Measurements from ENCODE around the gene OR51L1.
"Not testable (repeated sequence)": the region's sequence is repeated elsewhere in the genome, so short reads cannot be mapped to it uniquely, and the experiment has no call there.

The OR51L1 gene

DNA sequence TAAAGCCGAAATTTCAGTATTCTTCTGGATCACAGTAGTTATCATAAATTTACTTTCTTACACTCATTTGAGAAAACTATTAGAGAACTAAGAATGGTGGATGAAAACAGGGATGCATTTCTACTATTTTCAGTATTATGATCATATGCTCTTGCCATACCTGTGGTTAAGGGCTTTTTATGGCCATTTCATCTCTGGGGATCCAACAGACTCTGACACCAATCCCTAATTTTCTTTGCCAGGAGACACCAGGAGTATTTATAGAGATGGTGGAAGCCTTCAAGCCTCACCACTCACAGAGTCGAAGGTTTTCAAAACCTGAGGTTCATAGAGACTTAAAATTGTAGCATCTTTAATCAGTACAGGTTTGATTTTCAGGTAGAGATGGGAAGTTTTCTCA is at the start of gene OR51L1:
TSS of gene OR51L1 (plus strand) at position 301 of the 400 bp plus-strand sequence. CDS start 4,132 bp downstream, outside the sequence.
- no peak for DNase-seq

DNA sequence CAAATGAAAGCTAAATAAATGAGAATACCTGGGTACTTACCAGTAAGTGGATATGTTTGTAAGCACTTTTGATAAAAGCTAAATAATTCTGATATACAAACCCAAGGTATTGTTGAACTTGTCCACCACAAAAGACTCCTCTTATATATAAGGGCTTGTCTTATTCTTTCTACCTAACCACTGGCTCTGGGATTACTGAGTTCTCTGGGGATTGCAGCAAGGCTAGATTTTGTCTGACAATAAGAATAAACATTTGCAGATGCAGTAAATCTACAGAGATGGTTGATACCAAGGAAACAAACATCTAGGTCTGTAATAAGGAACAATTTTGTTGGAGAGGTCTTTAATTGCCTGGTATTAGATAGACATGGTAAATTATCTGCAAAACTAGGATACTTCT is 47.1 kb upstream of the OR51L1 start, which contains the start of gene OR51A4:
TSS of gene OR51A4 (minus strand) at position 101 of the 400 bp plus-strand sequence. CDS start 505 bp downstream, outside the sequence.
- no peak for DNase-seq

DNA sequence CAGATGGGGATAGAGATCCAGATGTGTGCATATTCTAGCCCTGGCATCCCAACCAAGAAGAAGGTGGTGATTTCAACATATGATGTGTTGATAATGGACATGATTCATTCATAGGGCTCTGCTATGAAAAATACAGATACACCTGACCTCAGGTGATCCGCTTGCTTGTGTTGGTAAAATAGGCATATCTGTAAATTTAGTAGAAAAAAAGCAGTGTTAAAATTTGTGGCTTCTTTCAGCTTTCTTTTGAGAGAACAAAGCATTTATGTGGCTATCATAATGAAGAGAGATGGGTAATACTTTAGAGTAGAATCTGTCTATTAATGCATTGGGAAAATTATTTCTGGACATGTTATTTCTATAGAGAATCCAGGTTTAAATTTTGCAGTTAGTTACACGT is 39.0 kb upstream of the OR51L1 start, which contains the start of gene OR51A2:
TSS of gene OR51A2 (minus strand) at position 101 of the 400 bp plus-strand sequence. CDS start at position 101, 0 bp downstream.
- not testable (repeated sequence) for DNase-seq

DNA sequence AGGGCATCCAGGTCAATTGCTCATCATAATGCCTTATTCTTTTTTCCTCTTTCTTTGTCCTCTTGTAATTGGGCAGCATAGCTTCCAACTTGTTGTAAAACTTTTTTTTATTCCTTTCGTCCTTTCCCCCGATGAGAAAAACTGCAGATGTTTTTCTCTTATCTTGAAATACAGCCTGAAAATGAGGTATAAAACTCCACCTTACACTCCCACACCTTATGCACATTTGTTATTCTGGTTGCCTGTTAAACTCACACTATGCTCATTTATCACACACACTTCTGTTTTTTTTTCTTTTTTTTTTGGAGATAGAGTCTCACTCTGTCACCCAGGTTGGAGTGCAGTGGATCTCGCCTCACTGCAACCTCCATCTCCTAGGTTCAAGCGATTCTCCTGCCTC is 37.3 kb upstream of the OR51L1 start:
- no peak for DNase-seq

DNA sequence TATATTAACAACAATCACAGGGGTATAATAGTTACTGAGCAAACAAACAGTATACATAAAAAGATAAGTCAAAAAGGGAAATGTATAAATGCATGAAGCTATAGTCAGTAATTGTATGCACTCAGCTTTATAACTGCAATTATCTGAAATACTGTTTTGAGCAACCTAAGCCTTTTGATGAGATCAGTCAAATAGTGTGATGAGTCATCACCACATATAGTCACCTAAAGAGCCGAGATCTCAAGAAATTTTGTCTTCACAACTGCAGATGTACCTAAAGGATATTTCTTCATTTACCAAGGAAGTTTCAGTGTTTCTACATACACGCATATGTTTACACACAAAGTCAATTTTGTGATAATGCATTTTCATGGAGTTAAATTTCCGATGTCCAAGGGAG is 33.8 kb upstream of the OR51L1 start:
- no peak for DNase-seq

DNA sequence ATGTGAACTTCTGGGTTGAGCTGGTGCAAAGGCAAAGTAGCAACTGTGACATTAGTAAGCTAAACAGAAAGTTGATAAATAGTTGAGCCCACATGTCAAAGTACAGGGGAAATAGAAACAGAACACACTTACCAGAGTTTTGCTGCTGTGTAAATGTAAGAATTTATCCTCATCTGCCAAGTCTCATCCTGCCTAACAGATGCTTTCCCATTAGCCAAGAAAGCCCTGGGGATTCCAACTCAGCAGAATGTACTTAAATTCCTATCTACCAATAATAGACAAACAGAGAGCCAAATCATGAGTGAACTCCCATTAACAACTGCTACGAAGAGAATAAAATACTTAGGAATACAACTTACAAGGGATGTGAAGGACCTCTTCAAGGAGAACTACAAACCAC is 31.8 kb upstream of the OR51L1 start:
- DNase-seq: no peak

- no peak for DNase-seq
Measured at GRCh38 chr11:4975436-4975835, 19.2 kb upstream of the OR51L1 start.

DNA sequence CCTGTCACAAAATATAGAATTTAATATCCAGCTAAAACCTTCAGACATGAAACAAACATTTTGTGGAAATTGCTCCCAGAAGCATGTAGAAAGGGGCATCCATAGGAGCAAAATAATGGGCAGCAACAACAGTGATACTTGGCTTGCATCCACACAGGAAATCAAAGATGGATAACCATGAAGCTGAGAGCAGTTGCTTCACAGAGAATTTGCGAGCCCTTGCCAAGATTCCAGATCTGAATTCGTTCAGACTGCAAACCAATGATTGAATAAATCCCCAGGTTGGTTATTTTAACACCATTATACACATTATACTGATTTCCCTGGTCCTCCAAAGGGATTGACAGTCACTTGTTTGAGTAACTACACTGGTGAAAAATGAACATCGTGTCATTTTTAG is 15.6 kb upstream of the OR51L1 start:
- no peak for DNase-seq

GRCh38 chr11:4982678-4983077 is 12.0 kb upstream of the OR51L1 start:
- no peak for DNase-seq

DNA sequence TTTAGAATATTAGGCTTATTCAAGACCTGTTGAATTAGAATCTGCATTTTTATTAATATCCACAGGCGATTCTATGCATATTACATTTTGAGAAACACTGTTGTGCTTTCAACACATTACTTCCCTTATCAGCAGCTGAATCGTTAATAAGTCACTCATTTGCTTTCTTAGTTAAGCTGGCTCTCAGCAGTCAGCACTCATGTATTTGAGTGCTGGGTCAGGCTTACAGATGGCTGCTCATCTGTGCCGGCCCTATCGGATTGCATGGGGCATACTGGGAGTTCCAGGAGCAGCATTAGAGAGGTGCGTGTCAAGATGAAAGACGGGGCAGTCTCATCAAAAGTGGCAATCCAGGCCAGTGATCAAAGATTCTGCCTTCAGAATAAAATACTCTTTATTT is 10.8 kb upstream of the OR51L1 start:
- no peak for DNase-seq

GRCh38 chr11:4991060-4991459 is 3.6 kb upstream of the OR51L1 start:
- DNase-seq: no peak

DNA sequence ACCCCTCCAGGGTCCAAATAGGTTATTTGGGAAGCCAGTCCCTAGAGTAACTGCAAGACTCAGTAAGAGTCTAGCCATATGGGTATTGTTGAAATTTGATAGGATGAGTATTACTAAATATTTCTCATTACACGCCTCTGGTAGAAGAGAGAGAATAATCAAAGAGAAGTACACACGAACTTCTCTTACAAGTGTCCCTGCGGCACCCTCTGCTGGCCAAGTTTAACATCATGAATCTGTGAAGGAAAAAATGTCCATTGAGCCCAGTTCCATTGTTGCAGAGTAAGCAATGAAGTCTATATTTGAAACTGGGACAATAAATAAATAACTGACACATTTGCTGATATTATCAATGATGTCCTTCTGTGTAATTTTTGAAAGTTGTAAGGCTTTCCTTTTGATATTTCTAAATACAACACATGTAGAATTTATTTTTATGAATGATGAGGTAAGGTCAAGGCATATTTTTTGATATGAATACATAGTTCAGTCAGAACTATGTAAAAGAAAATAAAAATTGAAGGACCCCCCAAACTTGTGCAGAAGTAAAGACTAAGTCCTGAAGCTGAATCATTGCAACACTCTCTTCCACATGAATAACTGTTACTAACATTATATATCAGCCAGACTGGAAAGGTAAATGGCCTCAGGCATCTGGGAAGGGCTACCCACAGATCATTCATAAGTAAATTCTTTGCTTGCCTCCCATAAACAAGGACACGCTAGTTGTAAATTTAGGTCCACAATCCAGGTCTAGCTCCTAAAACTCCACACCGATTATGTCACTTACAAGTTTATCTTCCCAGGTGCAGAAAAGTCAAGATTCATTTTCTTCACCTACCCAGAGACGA is 10.0 kb downstream of the OR51L1 start:
- DNase-seq: peak; percentile 69

DNA sequence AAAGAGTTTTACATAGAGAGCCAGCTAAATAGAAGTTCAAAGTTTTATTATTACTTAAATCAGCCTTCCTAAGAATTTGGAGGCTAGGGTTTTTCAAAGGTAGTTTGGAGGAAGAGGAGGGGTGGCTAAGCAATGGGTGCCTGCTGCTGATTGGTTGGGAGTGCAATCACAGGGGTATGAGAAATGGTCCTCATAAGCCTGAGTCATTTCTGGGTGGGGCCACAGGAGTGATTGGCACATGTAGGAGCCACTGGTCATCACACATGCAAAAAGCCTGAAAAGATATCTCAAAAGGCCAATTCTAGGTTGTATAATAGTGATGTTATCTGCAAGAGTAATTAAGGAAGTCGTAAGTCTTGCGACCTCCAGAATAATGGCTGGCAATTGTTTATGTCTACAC is 12.9 kb downstream of the OR51L1 start:
- DNase-seq: no peak

- no peak for DNase-seq
Measured at GRCh38 chr11:5011254-5011653, 16.6 kb downstream of the OR51L1 start.

GRCh38 chr11:5013012-5013411 is 18.4 kb downstream of the OR51L1 start:
- no peak for DNase-seq

- no peak for DNase-seq
Measured at GRCh38 chr11:5021996-5022395, 27.3 kb downstream of the OR51L1 start.

GRCh38 chr11:5036669-5037068 is 42.0 kb downstream of the OR51L1 start:
- no peak for DNase-seq

DNA sequence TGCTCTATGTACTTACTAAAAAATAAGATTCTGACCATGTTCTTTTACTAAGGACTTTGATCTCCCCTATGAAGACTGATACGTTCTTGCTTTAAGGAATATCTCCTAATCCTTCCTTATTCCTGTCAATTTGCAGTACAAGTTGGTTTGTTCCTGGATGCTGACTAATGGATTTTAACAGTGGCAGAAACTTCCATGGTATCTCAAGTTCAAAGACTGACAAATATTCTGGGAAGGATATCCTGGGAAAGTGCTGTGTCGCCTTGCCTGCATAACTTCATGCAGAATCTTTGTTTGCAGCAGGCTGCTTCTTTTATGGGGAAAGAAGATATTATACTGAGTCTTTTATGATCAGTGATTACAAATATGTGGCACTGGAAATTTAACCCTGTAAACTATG is 43.3 kb downstream of the OR51L1 start:
- DNase-seq: no peak

GRCh38 chr11:5038341-5038740 is 43.7 kb downstream of the OR51L1 start:
- no peak for DNase-seq

DNA sequence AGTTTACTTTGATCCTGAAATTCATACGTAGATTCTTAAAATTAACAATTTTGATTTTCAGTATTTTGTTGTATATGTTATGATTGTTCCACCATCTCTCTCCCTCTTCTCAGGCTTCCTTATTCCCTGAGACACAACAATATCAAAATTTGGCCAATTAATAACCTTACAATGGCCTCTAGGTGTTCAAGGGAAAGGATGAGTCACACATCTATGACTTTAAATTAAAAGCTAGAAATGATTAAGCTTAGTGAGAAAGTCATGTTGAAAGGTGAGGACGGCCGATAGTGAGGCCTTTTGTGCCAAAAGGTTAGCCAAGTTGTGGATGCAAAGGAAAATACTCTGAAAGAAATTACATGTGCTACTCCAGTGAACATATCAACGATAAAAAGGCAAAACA is 46.2 kb downstream of the OR51L1 start:
- no peak for DNase-seq

DNA sequence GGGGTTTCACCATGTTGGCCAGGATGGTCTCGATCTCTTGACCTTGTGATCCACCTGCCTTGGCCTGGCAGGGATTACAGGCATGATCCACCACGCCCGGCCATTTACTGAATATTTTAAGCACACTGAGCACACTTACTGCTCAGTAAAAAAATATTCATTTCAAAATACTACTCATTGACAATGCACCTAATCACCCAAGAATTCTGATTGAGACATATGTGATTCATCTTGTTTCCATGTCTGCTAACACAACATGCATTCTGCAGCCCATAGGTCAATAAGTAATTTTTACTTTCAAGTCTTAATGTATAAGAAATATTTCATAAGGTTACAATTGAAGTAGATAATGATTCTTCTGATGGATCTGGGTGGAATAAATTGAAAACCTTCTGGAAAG is 47.4 kb downstream of the OR51L1 start:
- no peak for DNase-seq

- no peak for DNase-seq
Measured at GRCh38 chr11:5043380-5043779, 48.7 kb downstream of the OR51L1 start.

- DNase-seq: no peak
Measured at GRCh38 chr11:5046226-5046625, 51.6 kb downstream of the OR51L1 start, which contains the start of gene OR52J3. Gene OR52J3 (plus strand): TSS chr11:5046526. CDS start chr11:5046526, 0 bp downstream.

GRCh38 chr11:5046754-5047330 is 52.2 kb downstream of the OR51L1 start:
- no peak for DNase-seq
